Mesenteric fat pad (tissue), 1 donor: ENCODE measurements around the gene CTNNBIP1. TPM values are rescaled to one million over a fixed set of nuclear protein-coding genes. Genes with fewer than 3 reads are reported as not detected.

Experiments used
- DNase-seq: peaks from one replicate; pipeline ENCODE4 v3.0.0-alpha.2; 2020; ENCODE audit warnings: low spot score
- total RNA-seq: library from RNA; stranded (reverse); fragmentation: NEBNext Ultra II Directional; extraction: Animal tissue kit (Norgen Biotek cat#: 25700); gene quantifications from one replicate; pipeline ENCODE4 v1.2.1, GENCODE V29; 2021
- donor health status: DM: yes; HTN: yes; CAD: no.

Gene CTNNBIP1
- total RNA-seq, 1 donor from 2014 or later: 29.8 TPM

GRCh38 chr1:9835758-9836631, 74.1 kb downstream of the CTNNBIP1 start:
- DNase-seq: peak; percentile 88

- peak; percentile 64 for DNase-seq
Observed at GRCh38 chr1:9835404-9835757, 74.7 kb downstream of the CTNNBIP1 start.

- DNase-seq: peak; percentile 8
Observed at GRCh38 chr1:9833632-9834031, 76.4 kb downstream of the CTNNBIP1 start.

- peak; percentile 86 for DNase-seq
Observed at GRCh38 chr1:9827558-9828185, 82.4 kb downstream of the CTNNBIP1 start.

GRCh38 chr1:9826616-9827015, 83.5 kb downstream of the CTNNBIP1 start:
- DNase-seq: peak; percentile 41

GRCh38 chr1:9826087-9826486, 84.0 kb downstream of the CTNNBIP1 start:
- DNase-seq: no peak

GRCh38 chr1:9825093-9826074, 84.7 kb downstream of the CTNNBIP1 start:
- DNase-seq: peak; percentile 86

- no peak for DNase-seq
Observed at GRCh38 chr1:9824702-9825089, 85.4 kb downstream of the CTNNBIP1 start.

- peak; percentile 96 for DNase-seq
Observed at GRCh38 chr1:9823943-9824701, 85.9 kb downstream of the CTNNBIP1 start, which contains the start of gene CLSTN1. CLSTN1 (minus strand) TSS chr1:9823965; CDS start chr1:9823733, 232 bp downstream.

GRCh38 chr1:9823693-9823942, 86.5 kb downstream of the CTNNBIP1 start:
- no peak for DNase-seq

- peak; percentile 88 for DNase-seq
Observed at GRCh38 chr1:9822897-9823692, 87.0 kb downstream of the CTNNBIP1 start.

- no peak for DNase-seq
Observed at GRCh38 chr1:9822490-9822889, 87.6 kb downstream of the CTNNBIP1 start.

- no peak for DNase-seq
Observed at GRCh38 chr1:9821710-9822109, 88.4 kb downstream of the CTNNBIP1 start.

- DNase-seq: no peak
Observed at GRCh38 chr1:9820521-9820920, 89.5 kb downstream of the CTNNBIP1 start.

GRCh38 chr1:9817734-9818133, 92.3 kb downstream of the CTNNBIP1 start:
- no peak for DNase-seq

GRCh38 chr1:9816199-9816598, 93.9 kb downstream of the CTNNBIP1 start:
- no peak for DNase-seq

GRCh38 chr1:9815150-9815549, 94.9 kb downstream of the CTNNBIP1 start:
- DNase-seq: no peak

GRCh38 chr1:9814619-9815018, 95.5 kb downstream of the CTNNBIP1 start:
- DNase-seq: peak; percentile 24

GRCh38 chr1:9811239-9811966, 98.7 kb downstream of the CTNNBIP1 start:
- no peak for DNase-seq
